Left kidney (tissue), 8 donors: ENCODE measurements around the gene USP37. TPM values are rescaled to one million over a fixed set of nuclear protein-coding genes. Genes with fewer than 3 reads are reported as not detected.

Experiments used
- DNase-seq: peaks from one replicate; pipeline ENCODE4 v3.0.0-alpha.2; 2013
- long read RNA-seq, 8 donors: transcript quantifications; one replicate each; lab custom pipeline, GENCODE V29; 2026
- polyA plus RNA-seq: library from polyadenylated mRNA; unstranded; fragments of 120-200 nt; gene quantifications from one replicate; pipeline ENCODE4 v1.2.1, GENCODE V29; 2013; ENCODE audit not compliant: insufficient read length

The USP37 gene
- polyA plus RNA-seq, result 17.6 TPM
- long read RNA-seq, donor 1, partial matches to known transcripts, result 20 of 31 reads
- long read RNA-seq, donor 1, other reads (novel, unspliced or antisense), result 11 of 31 reads
- long read RNA-seq, donor 2, partial matches to known transcripts, result 57 of 63 reads
- long read RNA-seq, donor 2, other reads (novel, unspliced or antisense), result 6 of 63 reads
- long read RNA-seq, donor 3, full-length matches to known transcripts, result 1 of 13 reads
- long read RNA-seq, donor 3, partial matches to known transcripts, result 12 of 13 reads
- long read RNA-seq, donor 3, other reads (novel, unspliced or antisense), result 0 of 13 reads
- long read RNA-seq, donor 4, result 0 reads
- long read RNA-seq, donor 5, full-length matches to known transcripts, result 1 of 1 reads
- long read RNA-seq, donor 5, partial matches to known transcripts, result 0 of 1 reads
- long read RNA-seq, donor 5, other reads (novel, unspliced or antisense), result 0 of 1 reads
- long read RNA-seq, donor 6, result 0 reads
- long read RNA-seq, donor 7, partial matches to known transcripts, result 24 of 46 reads
- long read RNA-seq, donor 7, other reads (novel, unspliced or antisense), result 22 of 46 reads
- long read RNA-seq, donor 8, result 0 reads

- peak; percentile 98 for DNase-seq
Observed at GRCh38 chr2:218568190-218569037, at the start of gene USP37, which contains the start of gene CNOT9. Gene USP37 (minus strand): TSS chr2:218568351. CDS start chr2:218558653, 9,698 bp downstream. Gene CNOT9 (plus strand): TSS chr2:218568839. CDS start chr2:218568955, 116 bp downstream.

- DNase-seq, result no peak
Observed at GRCh38 chr2:218615868-218616315, 47.7 kb upstream of the USP37 start.

- peak; percentile 46 for DNase-seq
Observed at GRCh38 chr2:218607436-218608115, 39.4 kb upstream of the USP37 start, which contains the start of gene PLCD4. Gene PLCD4 (plus strand): TSS chr2:218607899. CDS start chr2:218615740, 7,841 bp downstream.

GRCh38 chr2:218605432-218605831, 37.3 kb upstream of the USP37 start:
- DNase-seq, result no peak

GRCh38 chr2:218585541-218585940, 17.4 kb upstream of the USP37 start:
- DNase-seq, result no peak

- no peak for DNase-seq
Observed at GRCh38 chr2:218583983-218584850, 16.1 kb upstream of the USP37 start.

GRCh38 chr2:218582076-218582475, 13.9 kb upstream of the USP37 start:
- DNase-seq, result no peak

- no peak for DNase-seq
Observed at GRCh38 chr2:218578272-218578877, 10.2 kb upstream of the USP37 start.

- DNase-seq, result no peak
Observed at GRCh38 chr2:218577482-218578220, 9.5 kb upstream of the USP37 start.

- no peak for DNase-seq
Observed at GRCh38 chr2:218576854-218577253, 8.7 kb upstream of the USP37 start.

GRCh38 chr2:218570850-218571249, 2.7 kb upstream of the USP37 start:
- no peak for DNase-seq

- DNase-seq, result peak; percentile 10
Observed at GRCh38 chr2:218569661-218570500, 1.7 kb upstream of the USP37 start.

- DNase-seq, result peak; percentile 41
Observed at GRCh38 chr2:218569038-218569431, 884 bp upstream of the USP37 start.

GRCh38 chr2:218567797-218568189, 358 bp downstream of the USP37 start:
- DNase-seq, result no peak

- no peak for DNase-seq
Observed at GRCh38 chr2:218566296-218566695, 1.9 kb downstream of the USP37 start.

- no peak for DNase-seq
Observed at GRCh38 chr2:218564056-218564455, 4.1 kb downstream of the USP37 start.

GRCh38 chr2:218558986-218559385, 9.2 kb downstream of the USP37 start:
- peak; percentile 38 for DNase-seq

- DNase-seq, result no peak
Observed at GRCh38 chr2:218557941-218558340, 10.2 kb downstream of the USP37 start.

- DNase-seq, result no peak
Observed at GRCh38 chr2:218555527-218555926, 12.6 kb downstream of the USP37 start.
